ENCODE results near the gene CEP57L1. TPM values are rescaled to one million over a fixed set of nuclear protein-coding genes. Genes with fewer than 3 reads are reported as not detected.
"Not testable (repeated sequence)": the region's sequence is repeated elsewhere in the genome, so short reads cannot be mapped to it uniquely, and the experiment has no call there.

Gene CEP57L1
- total and polyA plus RNA-seq, 2 donors (not counting 1 experiment from before 2014, with no cell fraction given): 18.6 to 36.0 TPM

- Histone ChIP-seq H3K27me3 (ENCODE audit: control insufficient read depth, insufficient read depth, low read length) (no peaks in the 10 kb centered on the region), H3K27ac (ENCODE audit: insufficient read depth, low read length) (no peak overlapping the region), H3K36me3 (ENCODE audit: control insufficient read depth, insufficient read depth, low read length) (no peaks in the 10 kb centered on the region), H3K4me1 (ENCODE audit: control insufficient read depth, extremely low read depth, insufficient read depth, low read length) (no peaks in the 10 kb centered on the region), H3K4me2 (ENCODE audit: extremely low read depth, insufficient read depth, low read length) (no peak overlapping the region), H3K9ac (ENCODE audit: insufficient read depth, low read length) (no peak overlapping the region), H3K9me3 (ENCODE audit: control insufficient read depth, insufficient read depth, low read depth, low read length) (no peaks in the 10 kb centered on the region), H4K20me1 (ENCODE audit: control insufficient read depth, extremely low read depth, insufficient read depth, low read length) (no peaks in the 10 kb centered on the region), H3K4me3 (replicated peaks in 1 of 4; ENCODE audit: control extremely low read depth in 1 of 4, insufficient read depth in 1 of 4, low read depth in 3 of 4, low read length in 4 of 4) (no peak overlapping the region), H3K79me2 (ENCODE audit: control insufficient read depth, insufficient read depth, low read length) (peaks cover 14% of the 10 kb centered on the region), H2AFZ (ENCODE audit: low read length) (no peak overlapping the region)
- no peak for TF ChIP-seq EZH2 (IDR thresholded peaks at IDR 0.05; ENCODE audit: low read length, missing control alignments)
- no peak for DNase-seq (ENCODE audit: low read depth in 2 of 2)
Observed at GRCh38 chr6:109103942-109104341, 8.6 kb downstream of the CEP57L1 start.

GRCh38 chr6:109104512-109104911, 9.2 kb downstream of the CEP57L1 start:
- DNase-seq (ENCODE audit: low read depth in 2 of 2): no peak
- Histone ChIP-seq H4K20me1 (ENCODE audit: control insufficient read depth, extremely low read depth, insufficient read depth, low read length) (no peaks in the 10 kb centered on the region), H3K4me2 (ENCODE audit: extremely low read depth, insufficient read depth, low read length) (no peak overlapping the region), H3K27me3 (ENCODE audit: control insufficient read depth, insufficient read depth, low read length) (no peaks in the 10 kb centered on the region), H3K4me3 (replicated peaks in 1 of 4; ENCODE audit: control extremely low read depth in 1 of 4, insufficient read depth in 1 of 4, low read depth in 3 of 4, low read length in 4 of 4) (no peak overlapping the region), H3K9me3 (ENCODE audit: control insufficient read depth, insufficient read depth, low read depth, low read length) (no peaks in the 10 kb centered on the region), H2AFZ (ENCODE audit: low read length) (no peak overlapping the region), H3K4me1 (ENCODE audit: control insufficient read depth, extremely low read depth, insufficient read depth, low read length) (no peaks in the 10 kb centered on the region), H3K9ac (ENCODE audit: insufficient read depth, low read length) (no peak overlapping the region), H3K27ac (ENCODE audit: insufficient read depth, low read length) (no peak overlapping the region), H3K36me3 (ENCODE audit: control insufficient read depth, insufficient read depth, low read length) (no peaks in the 10 kb centered on the region), H3K79me2 (ENCODE audit: control insufficient read depth, insufficient read depth, low read length) (peaks cover 12% of the 10 kb centered on the region)
- no peak for TF ChIP-seq CTCF (conservative IDR thresholded peaks at IDR 0.05 in 1 of 2, IDR thresholded peaks at IDR 0.05 in 1 of 2; ENCODE audit: low read depth in 1 of 2, low read length in 2 of 2)
- no peak for TF ChIP-seq EZH2 (IDR thresholded peaks at IDR 0.05; ENCODE audit: low read length, missing control alignments)

GRCh38 chr6:109105681-109106080, 10.4 kb downstream of the CEP57L1 start:
- H3K4me1 ChIP-seq (ENCODE audit: control insufficient read depth, extremely low read depth, insufficient read depth, low read length): no peaks in the 10 kb centered on the region
- H3K9ac ChIP-seq (ENCODE audit: insufficient read depth, low read length): no peak overlapping the region
- H3K4me3 ChIP-seq (replicated peaks in 1 of 4; ENCODE audit: control extremely low read depth in 1 of 4, insufficient read depth in 1 of 4, low read depth in 3 of 4, low read length in 4 of 4): no peak overlapping the region
- peaks cover 9% of the 10 kb centered on the region for H3K79me2 ChIP-seq (ENCODE audit: control insufficient read depth, insufficient read depth, low read length)
- no peaks in the 10 kb centered on the region for H3K36me3 ChIP-seq (ENCODE audit: control insufficient read depth, insufficient read depth, low read length)
- H2AFZ ChIP-seq (ENCODE audit: low read length): no peak overlapping the region
- H3K27me3 ChIP-seq (ENCODE audit: control insufficient read depth, insufficient read depth, low read length): no peaks in the 10 kb centered on the region
- no peak overlapping the region for H3K27ac ChIP-seq (ENCODE audit: insufficient read depth, low read length)
- TF ChIP-seq EZH2 (IDR thresholded peaks at IDR 0.05; ENCODE audit: low read length, missing control alignments) (no peak), CTCF (conservative IDR thresholded peaks at IDR 0.05 in 1 of 2, IDR thresholded peaks at IDR 0.05 in 1 of 2; ENCODE audit: low read depth in 1 of 2, low read length in 2 of 2) (no peak)
- DNase-seq (ENCODE audit: low read depth in 2 of 2): no peak
- no peaks in the 10 kb centered on the region for H4K20me1 ChIP-seq (ENCODE audit: control insufficient read depth, extremely low read depth, insufficient read depth, low read length)
- no peaks in the 10 kb centered on the region for H3K9me3 ChIP-seq (ENCODE audit: control insufficient read depth, insufficient read depth, low read depth, low read length)
- no peak overlapping the region for H3K4me2 ChIP-seq (ENCODE audit: extremely low read depth, insufficient read depth, low read length)

GRCh38 chr6:109109663-109110062, 14.4 kb downstream of the CEP57L1 start:
- H3K79me2 ChIP-seq (ENCODE audit: control insufficient read depth, insufficient read depth, low read length): peaks cover 14% of the 10 kb centered on the region
- not testable (repeated sequence) for H3K36me3 ChIP-seq (ENCODE audit: control insufficient read depth, insufficient read depth, low read length); H2AFZ ChIP-seq (ENCODE audit: low read length); DNase-seq (ENCODE audit: low read depth in 2 of 2); H3K9ac ChIP-seq (ENCODE audit: insufficient read depth, low read length); H4K20me1 ChIP-seq (ENCODE audit: control insufficient read depth, extremely low read depth, insufficient read depth, low read length); H3K4me2 ChIP-seq (ENCODE audit: extremely low read depth, insufficient read depth, low read length); H3K27me3 ChIP-seq (ENCODE audit: control insufficient read depth, insufficient read depth, low read length); H3K27ac ChIP-seq (ENCODE audit: insufficient read depth, low read length); H3K4me1 ChIP-seq (ENCODE audit: control insufficient read depth, extremely low read depth, insufficient read depth, low read length); H3K4me3 ChIP-seq (replicated peaks in 1 of 4; ENCODE audit: control extremely low read depth in 1 of 4, insufficient read depth in 1 of 4, low read depth in 3 of 4, low read length in 4 of 4); H3K9me3 ChIP-seq (ENCODE audit: control insufficient read depth, insufficient read depth, low read depth, low read length)

- not testable (repeated sequence) for DNase-seq (ENCODE audit: low read depth in 2 of 2); H3K9me3 ChIP-seq (ENCODE audit: control insufficient read depth, insufficient read depth, low read depth, low read length); H3K36me3 ChIP-seq (ENCODE audit: control insufficient read depth, insufficient read depth, low read length); H2AFZ ChIP-seq (ENCODE audit: low read length); H3K27me3 ChIP-seq (ENCODE audit: control insufficient read depth, insufficient read depth, low read length); H3K4me1 ChIP-seq (ENCODE audit: control insufficient read depth, extremely low read depth, insufficient read depth, low read length); H3K9ac ChIP-seq (ENCODE audit: insufficient read depth, low read length); H3K4me3 ChIP-seq (replicated peaks in 1 of 4; ENCODE audit: control extremely low read depth in 1 of 4, insufficient read depth in 1 of 4, low read depth in 3 of 4, low read length in 4 of 4); H3K27ac ChIP-seq (ENCODE audit: insufficient read depth, low read length); H3K4me2 ChIP-seq (ENCODE audit: extremely low read depth, insufficient read depth, low read length); H4K20me1 ChIP-seq (ENCODE audit: control insufficient read depth, extremely low read depth, insufficient read depth, low read length)
- peaks cover 15% of the 10 kb centered on the region for H3K79me2 ChIP-seq (ENCODE audit: control insufficient read depth, insufficient read depth, low read length)
Observed at GRCh38 chr6:109112663-109113062, 17.4 kb downstream of the CEP57L1 start.

Data from fibroblast of lung (primary cell).